Tibial nerve (tissue), 4 donors: ENCODE results near the gene ARSD.

ENCODE experiments used
- CTCF ChIP-seq, 5 experiments: fragments of 200-600 bp in 3 of 5; fragments of 450-650 bp in 2 of 5; sonication (generic) in 3 of 5; IDR thresholded peaks; one replicate each; pipeline ENCODE4 v1.5.1; 2016 to 2019; ENCODE audit warnings: antibody characterized with exemption in 5 of 5, mild to moderate bottlenecking in 3 of 5, moderate library complexity in 2 of 5
- EP300 ChIP-seq, 2 donors: sonication (generic); formaldehyde crosslinking; IDR thresholded peaks; one replicate each; pipeline ENCODE4 v1.6.1; 2017; ENCODE audit warnings: antibody characterized with exemption in 2 of 2, mild to moderate bottlenecking in 1 of 2
- POLR2A ChIP-seq, 2 donors: fragments of 450-650 bp; IDR thresholded peaks; one replicate each; pipeline ENCODE4 v1.6.1; 2017; ENCODE audit warnings: antibody characterized with exemption in 2 of 2, mild to moderate bottlenecking in 2 of 2, moderate library complexity in 2 of 2

GRCh38 chrX:2967012-2967411 lies 37.9 kb upstream of the ARSD start:
- no peak for TF ChIP-seq CTCF (IDR thresholded peaks at IDR 0.05)
- TF ChIP-seq POLR2A (IDR thresholded peaks at IDR 0.05) = no peak
- TF ChIP-seq EP300 (IDR thresholded peaks at IDR 0.05) = no peak
